NCI-H1694 treated with DMSO at 0.1 percent for 48 hours (cell line): ENCODE results near the gene ZNF324B.
"Not testable (repeated sequence)": the region's sequence is repeated elsewhere in the genome, so short reads cannot be mapped to it uniquely, and the experiment has no call there.

Experiments
- DNase-seq: peaks from one replicate; lab custom pipeline; 2025; lab: John Stamatoyannopoulos, UW

ZNF324B gene

DNA sequence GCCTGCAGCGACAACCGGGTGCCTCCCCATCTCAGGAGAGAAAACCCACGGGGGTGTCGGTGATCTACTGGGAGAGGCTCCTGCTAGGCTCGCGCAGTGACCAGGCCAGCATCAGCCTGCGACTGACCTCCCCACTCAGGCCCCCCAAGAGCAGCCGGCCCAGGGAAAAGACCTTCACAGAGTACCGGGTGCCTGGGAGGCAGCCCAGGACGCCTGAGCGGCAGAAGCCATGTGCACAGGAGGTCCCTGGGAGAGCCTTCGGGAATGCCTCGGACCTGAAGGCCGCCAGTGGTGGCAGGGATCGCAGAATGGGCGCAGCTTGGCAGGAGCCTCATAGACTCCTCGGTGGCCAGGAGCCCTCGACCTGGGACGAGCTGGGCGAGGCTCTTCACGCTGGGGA is 3.9 kb downstream of the ZNF324B start:
- no peak for DNase-seq

DNA sequence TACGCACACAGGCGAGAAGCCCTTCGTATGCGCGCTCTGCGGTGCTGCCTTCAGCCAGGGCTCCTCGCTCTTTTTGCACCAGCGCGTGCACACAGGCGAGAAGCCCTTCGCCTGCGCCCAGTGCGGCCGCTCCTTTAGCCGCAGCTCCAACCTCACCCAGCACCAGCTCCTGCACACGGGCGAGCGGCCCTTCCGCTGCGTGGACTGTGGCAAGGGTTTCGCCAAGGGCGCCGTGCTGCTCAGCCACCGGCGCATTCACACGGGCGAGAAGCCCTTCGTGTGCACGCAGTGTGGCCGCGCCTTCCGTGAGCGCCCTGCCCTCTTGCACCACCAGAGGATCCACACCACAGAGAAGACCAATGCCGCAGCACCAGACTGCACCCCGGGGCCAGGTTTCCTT is 4.7 kb downstream of the ZNF324B start:
- no peak for DNase-seq

- no peak for DNase-seq
Observed at GRCh38 chr19:58460039-58460438, 8.6 kb downstream of the ZNF324B start.

- DNase-seq, result no peak
Observed at GRCh38 chr19:58466089-58466759, 14.8 kb downstream of the ZNF324B start.

DNA sequence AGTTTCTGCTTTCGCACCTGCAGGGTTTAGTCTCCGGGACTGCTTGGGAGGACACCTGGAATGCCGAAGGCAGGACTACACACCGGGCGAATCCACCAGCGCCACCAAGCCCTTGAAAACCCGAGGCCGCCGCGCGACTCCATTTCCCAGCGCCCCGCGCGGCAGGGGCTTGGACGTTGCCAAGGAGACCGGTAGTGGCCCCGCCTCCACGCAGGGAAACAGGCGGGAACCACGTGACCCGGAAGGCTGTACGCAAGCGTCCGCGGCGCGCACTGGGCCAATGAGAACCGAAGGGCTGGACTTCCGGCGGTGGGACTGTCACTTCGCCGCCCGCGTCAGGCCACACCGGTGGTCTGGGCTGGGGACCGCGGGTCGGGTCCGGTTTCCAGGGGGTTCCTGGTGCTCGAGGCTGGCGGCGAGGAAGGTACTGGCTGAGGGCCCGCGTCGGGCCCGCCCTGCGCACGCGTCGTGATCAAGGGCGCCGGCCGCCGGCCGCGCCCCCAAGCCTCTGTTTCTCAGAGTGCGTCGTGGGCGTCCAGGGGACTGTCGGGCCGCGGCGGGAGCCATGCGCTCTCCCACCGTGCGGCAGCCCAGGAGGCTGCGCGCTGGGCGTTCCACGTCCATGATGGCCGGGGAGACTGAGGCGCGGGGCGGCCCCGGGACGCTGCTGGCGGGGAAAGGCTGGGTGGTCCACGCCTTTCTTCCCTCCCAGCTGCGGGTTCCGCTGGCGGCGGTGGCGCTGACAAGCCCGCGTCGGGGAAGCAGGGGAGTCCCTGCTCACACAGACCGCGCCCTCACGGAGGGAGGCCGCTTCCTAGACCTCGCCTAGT is 15.6 kb downstream of the ZNF324B start, which contains the start of gene ZNF324:
Gene ZNF324, plus strand, starts transcription at position 321 of the 830 bp plus-strand sequence. CDS start 2,106 bp downstream, outside the sequence.
- peak; percentile 88 for DNase-seq

- no peak for DNase-seq
Observed at GRCh38 chr19:58468216-58468839, 16.9 kb downstream of the ZNF324B start.

- no peak for DNase-seq
Observed at GRCh38 chr19:58469241-58470013, 18.0 kb downstream of the ZNF324B start.

DNA sequence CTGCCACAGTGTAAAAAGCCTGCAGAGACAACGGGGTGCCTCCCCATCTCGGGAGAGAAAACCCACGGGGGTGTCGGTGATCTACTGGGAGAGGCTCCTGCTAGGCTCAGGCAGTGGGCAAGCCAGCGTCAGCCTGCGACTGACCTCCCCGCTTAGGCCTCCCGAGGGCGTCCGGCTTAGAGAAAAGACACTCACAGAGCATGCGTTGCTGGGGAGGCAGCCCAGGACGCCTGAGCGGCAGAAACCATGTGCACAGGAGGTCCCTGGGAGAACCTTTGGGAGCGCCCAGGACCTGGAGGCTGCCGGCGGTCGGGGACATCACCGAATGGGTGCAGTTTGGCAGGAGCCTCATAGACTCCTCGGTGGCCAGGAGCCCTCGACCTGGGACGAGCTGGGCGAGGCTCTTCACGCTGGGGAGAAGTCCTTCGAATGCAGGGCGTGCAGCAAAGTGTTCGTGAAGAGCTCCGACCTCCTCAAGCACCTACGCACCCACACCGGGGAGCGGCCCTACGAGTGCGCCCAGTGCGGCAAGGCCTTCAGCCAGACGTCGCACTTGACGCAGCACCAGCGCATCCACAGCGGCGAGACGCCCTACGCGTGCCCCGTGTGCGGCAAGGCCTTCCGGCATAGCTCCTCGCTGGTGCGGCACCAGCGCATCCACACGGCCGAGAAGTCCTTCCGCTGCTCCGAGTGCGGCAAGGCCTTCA is 19.6 kb downstream of the ZNF324B start:
- DNase-seq, result not testable (repeated sequence)

DNA sequence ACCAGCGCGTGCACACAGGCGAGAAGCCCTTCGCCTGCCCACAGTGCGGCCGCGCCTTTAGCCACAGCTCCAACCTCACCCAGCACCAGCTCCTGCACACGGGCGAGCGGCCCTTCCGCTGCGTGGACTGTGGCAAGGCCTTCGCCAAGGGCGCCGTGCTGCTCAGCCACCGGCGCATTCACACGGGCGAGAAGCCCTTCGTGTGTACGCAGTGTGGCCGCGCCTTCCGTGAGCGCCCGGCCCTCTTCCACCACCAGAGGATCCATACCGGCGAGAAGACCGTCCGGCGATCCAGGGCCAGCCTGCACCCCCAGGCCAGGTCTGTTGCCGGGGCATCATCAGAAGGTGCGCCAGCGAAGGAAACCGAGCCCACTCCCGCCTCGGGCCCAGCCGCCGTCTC is 20.3 kb downstream of the ZNF324B start:
- no peak for DNase-seq

DNA sequence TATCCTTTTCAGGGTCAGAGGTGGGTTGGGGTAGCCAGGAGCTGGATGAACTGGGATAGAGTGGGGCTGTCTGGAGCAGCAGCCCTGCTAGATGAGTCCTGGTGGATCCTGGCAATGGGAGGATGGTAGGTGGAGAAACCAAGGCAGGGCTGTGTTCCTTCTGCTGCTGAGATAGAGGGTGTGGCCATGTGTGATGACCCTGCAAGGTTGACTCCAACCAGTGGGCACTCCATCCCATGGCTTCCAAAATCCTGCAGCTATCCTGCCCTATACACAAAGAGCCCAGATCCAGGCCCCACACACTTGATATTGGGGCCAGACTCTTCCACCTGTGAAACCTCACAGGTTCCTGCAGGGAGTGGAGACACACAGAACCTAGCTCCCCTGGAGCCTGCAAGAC is 22.4 kb downstream of the ZNF324B start:
- no peak for DNase-seq

DNA sequence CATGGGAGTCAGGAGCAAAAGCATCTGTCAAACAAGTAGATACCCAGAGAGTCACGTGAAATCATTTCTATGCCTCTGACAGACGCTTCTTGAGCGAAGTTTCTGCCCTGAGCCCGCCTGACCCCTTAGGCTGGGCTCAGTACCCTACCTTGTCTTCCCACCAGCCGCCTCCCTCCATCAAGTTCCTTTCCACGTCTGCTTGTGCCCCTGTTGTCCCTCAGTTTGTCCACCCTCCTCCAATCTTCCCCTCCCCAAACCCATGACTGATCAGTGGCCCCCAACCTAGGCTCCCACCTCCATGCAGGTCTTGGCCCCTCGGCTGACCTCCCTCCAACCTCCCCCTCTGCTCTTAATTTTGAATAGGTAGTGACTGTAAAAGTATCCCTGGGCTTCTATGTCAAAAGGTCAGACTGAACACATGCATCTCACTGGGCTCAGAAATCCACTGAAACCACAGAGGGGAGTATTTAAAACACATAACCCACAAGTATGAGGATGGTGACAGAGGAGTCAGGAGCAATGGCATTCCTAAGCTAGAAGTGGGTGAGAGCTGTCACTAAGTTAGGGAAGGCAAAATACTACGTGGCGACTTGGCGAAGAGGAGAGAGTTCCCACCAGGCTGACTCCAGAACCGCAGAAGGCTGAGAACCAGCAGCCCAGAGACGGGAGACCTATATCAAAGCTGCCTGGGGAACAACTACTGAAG is 23.0 kb downstream of the ZNF324B start:
- DNase-seq, result no peak

GRCh38 chr19:58474997-58475713 is 23.7 kb downstream of the ZNF324B start:
- no peak for DNase-seq

GRCh38 chr19:58475714-58476497 is 24.5 kb downstream of the ZNF324B start, which contains the start of gene ZNF446:
Gene ZNF446, plus strand, starts transcription at chr19:58476352. Its CDS starts 867 bp downstream, at chr19:58477219.
- peak; percentile 94 for DNase-seq

- DNase-seq, result no peak
Observed at GRCh38 chr19:58476498-58477015, 25.1 kb downstream of the ZNF324B start.

DNA sequence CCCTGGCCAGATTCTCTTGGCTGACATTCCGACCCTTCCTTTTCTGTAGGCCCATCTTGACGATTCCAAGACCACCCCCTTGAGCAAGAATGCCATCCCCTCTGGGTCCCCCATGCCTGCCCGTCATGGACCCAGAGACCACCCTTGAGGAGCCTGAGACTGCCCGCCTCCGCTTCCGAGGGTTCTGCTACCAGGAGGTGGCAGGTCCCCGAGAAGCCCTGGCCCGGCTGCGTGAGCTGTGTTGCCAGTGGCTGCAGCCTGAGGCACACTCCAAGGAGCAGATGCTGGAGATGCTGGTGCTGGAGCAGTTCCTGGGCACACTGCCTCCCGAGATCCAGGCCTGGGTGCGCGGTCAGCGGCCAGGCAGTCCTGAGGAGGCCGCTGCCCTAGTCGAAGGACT is 25.7 kb downstream of the ZNF324B start:
- DNase-seq, result no peak

GRCh38 chr19:58477871-58478270 is 26.4 kb downstream of the ZNF324B start:
- no peak for DNase-seq

- DNase-seq, result no peak
Observed at GRCh38 chr19:58479303-58479702, 27.9 kb downstream of the ZNF324B start.

DNA sequence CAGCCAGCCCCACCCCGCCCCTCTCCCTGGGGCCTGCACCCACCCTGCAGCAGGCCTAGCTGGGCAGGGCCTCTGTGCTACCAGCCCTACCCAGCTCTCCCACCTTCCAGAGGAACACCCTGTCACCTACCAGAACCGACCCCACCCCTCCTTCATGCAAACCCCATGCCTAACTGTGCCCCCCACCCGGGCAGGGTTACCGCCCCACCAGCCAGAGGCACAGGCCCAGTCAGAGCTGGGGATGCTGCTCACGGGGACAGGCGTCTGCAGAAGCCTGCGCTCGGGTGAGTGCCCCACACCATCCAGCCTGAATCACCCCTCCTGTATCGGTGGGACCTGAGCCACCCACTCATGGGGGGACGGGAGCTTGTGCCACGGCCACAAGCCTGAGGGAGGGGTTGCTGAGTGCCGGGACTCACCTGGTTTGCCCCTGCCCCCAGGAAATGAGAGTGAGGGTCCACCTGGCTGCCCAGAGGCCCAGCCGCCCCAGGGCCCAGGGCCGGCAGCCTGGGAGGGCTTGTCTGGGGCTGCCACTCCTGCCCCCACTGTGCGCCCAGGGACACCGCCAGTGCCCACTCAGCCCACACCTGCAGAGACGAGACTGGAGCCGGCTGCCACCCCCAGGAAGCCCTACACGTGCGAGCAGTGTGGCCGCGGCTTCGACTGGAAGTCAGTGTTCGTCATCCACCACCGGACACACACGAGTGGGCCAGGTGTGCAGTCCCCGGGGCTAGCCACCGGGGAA is 28.5 kb downstream of the ZNF324B start:
- no peak for DNase-seq
